HepG2 (cell line): ENCODE results near the gene PXK. TPM values are rescaled to one million over a fixed set of nuclear protein-coding genes. Genes with fewer than 3 reads are reported as not detected.

ENCODE experiments used
- ATAC-seq: fragments of 200-7000 bp; cut with Tn5 transposase; 3 replicates; pipeline ENCODE4 v1.9.1; 2020; ENCODE audit warnings: mild to moderate bottlenecking, moderate library complexity
- BruUV-seq: library from RNA; stranded (reverse); fragments of 400-500 nt; replicated peaks from 2 replicates; lab custom pipeline; 2021; lab: Mats Ljungman, UMichigan
- CTCF ChIA-PET: fragments of 300-600 bp; formaldehyde crosslinking; extraction: SDS; loops from one replicate; lab custom pipeline; 2021; ENCODE audit warnings: low total read pairs, inconsistent platforms, low intra/inter-chr PET ratio; lab: Yijun Ruan, JAX
- POLR2A ChIA-PET: fragments of 350-600 bp; sonication (Branson Sonifier 250); formaldehyde crosslinking; loops from one replicate; lab custom pipeline; 2020; ENCODE audit warnings: antibody characterized with exemption, inconsistent platforms; lab: Yijun Ruan, JAX
- DNase-seq: peaks from one replicate; pipeline ENCODE4 v3.0.0-alpha.2; 2015; ENCODE audit warnings: low spot score
- FAIRE-seq: peaks from 3 replicates; lab custom pipeline; 2011; peaks lifted over from hg19 to GRCh38; lab: Jason Lieb, UNC
- H2AFZ ChIP-seq: one replicate; pipeline ENCODE4 v1.6.1; 2011; ENCODE audit warnings: low read length, inconsistent platforms
- H3K27ac ChIP-seq: fragments of 300-600 bp; 3 replicates; pipeline ENCODE4 v1.8.0; 2011; ENCODE audit warnings: mixed run types, mild to moderate bottlenecking, mixed read lengths, low read length, inconsistent platforms; ENCODE audit not compliant: insufficient read depth; ENCODE audit errors: extremely low read length
- H3K27me3 ChIP-seq, 2 experiments: fragments of 200-600 bp in 1 of 2; 2 replicates in 1 of 2; 3 replicates in 1 of 2; pipeline versions ENCODE4 v1.6.0 to v1.8.0; 2011; ENCODE audit warnings: low read length in 2 of 2, mild to moderate bottlenecking in 2 of 2, moderate library complexity in 2 of 2, inconsistent platforms in 1 of 2; ENCODE audit not compliant: insufficient read depth in 2 of 2, control insufficient read depth in 1 of 2
- H3K36me3 ChIP-seq, 2 experiments: fragments of 200-600 bp in 1 of 2; replicated peaks in 1 of 2; 2 replicates in 1 of 2; 3 replicates in 1 of 2; pipeline versions ENCODE4 v1.5.1 to v1.8.0; 2011; ENCODE audit warnings: low read length in 2 of 2, inconsistent platforms in 1 of 2; ENCODE audit not compliant: insufficient read depth in 2 of 2, control insufficient read depth in 1 of 2
- H3K4me1 ChIP-seq: 2 replicates; pipeline ENCODE4 v1.5.1; 2012; ENCODE audit warnings: low read length, inconsistent platforms; ENCODE audit not compliant: insufficient read depth
- H3K4me2 ChIP-seq: 2 replicates; pipeline ENCODE4 v1.6.0; 2011; ENCODE audit warnings: low read depth, low read length, inconsistent platforms
- H3K4me3 ChIP-seq, 3 experiments: fragments of 200-600 bp in 1 of 3; sonication (generic), shearing (Covaris generic) in 1 of 3; replicated peaks in 1 of 3; 2 replicates each; pipeline ENCODE4 v1.5.1; 2011 to 2016; ENCODE audit warnings: low read length in 3 of 3, inconsistent platforms in 2 of 3, low read depth in 2 of 3, mild to moderate bottlenecking in 2 of 3, control low read depth in 1 of 3, mixed read lengths in 1 of 3; ENCODE audit not compliant: insufficient read depth in 1 of 3
- H3K79me2 ChIP-seq: one replicate; pipeline ENCODE4 v1.6.1; 2011; ENCODE audit warnings: low read length, inconsistent platforms; ENCODE audit not compliant: insufficient read depth
- H3K9ac ChIP-seq: 2 replicates; pipeline ENCODE4 v1.6.0; 2011; ENCODE audit warnings: mild to moderate bottlenecking, low read depth, low read length, inconsistent platforms; ENCODE audit not compliant: insufficient read depth
- H3K9me3 ChIP-seq: 2 replicates; pipeline ENCODE4 v1.5.1; 2012; ENCODE audit warnings: mild to moderate bottlenecking, low read length
- H4K20me1 ChIP-seq: 2 replicates; pipeline ENCODE4 v1.6.0; 2011; ENCODE audit warnings: inconsistent platforms, mild to moderate bottlenecking, low read length, moderate library complexity; ENCODE audit not compliant: insufficient read depth
- ADNP ChIP-seq: sonication (generic); formaldehyde crosslinking; IDR thresholded peaks from 2 replicates; pipeline ENCODE4 v1.4.0; 2020; ENCODE audit warnings: missing genetic modification reagents
- FOSL2 ChIP-seq: sonication (generic); formaldehyde crosslinking; IDR thresholded peaks from 2 replicates; pipeline ENCODE4 v1.4.0; 2020; ENCODE audit warnings: missing genetic modification reagents
- FOXJ3 ChIP-seq: sonication (generic); formaldehyde crosslinking; IDR thresholded peaks from 2 replicates; pipeline ENCODE4 v1.4.0; 2020; ENCODE audit warnings: missing genetic modification reagents, mild to moderate bottlenecking, borderline replicate concordance
- GPN1 ChIP-seq: sonication (generic); formaldehyde crosslinking; IDR thresholded peaks from 2 replicates; pipeline ENCODE4 v1.5.1; 2020; ENCODE audit warnings: missing genetic modification reagents, borderline replicate concordance
- HDAC6 ChIP-seq: fragments of 200-600 bp; sonication (generic); IDR thresholded peaks from 2 replicates; pipeline ENCODE4 v1.7.0; 2017; ENCODE audit warnings: mild to moderate bottlenecking, antibody characterized with exemption, low read length, low read depth
- HNF4A ChIP-seq: sonication (generic); formaldehyde crosslinking; IDR thresholded peaks from 2 replicates; pipeline ENCODE4 v1.4.0; 2020; ENCODE audit warnings: missing genetic modification reagents
- HNF4G ChIP-seq, 2 experiments: sonication (generic) in 1 of 2; formaldehyde crosslinking in 1 of 2; IDR thresholded peaks; 2 replicates each; pipeline versions ENCODE4 v1.4.0 to v1.6.1; 2011 to 2020; ENCODE audit warnings: borderline replicate concordance in 2 of 2, low read depth in 2 of 2, mild to moderate bottlenecking in 2 of 2, low read length in 1 of 2, missing genetic modification reagents in 1 of 2, moderate library complexity in 1 of 2
- MYNN ChIP-seq: sonication (generic); formaldehyde crosslinking; IDR thresholded peaks from 2 replicates; pipeline ENCODE4 v1.4.0; 2020; ENCODE audit warnings: mild to moderate bottlenecking, low read depth, missing genetic modification reagents
- PHF5A ChIP-seq: IDR thresholded peaks from one replicate; pipeline ENCODE4 v1.6.1; 2018; ENCODE audit warnings: low read depth, missing genetic modification reagents; ENCODE audit not compliant: unreplicated experiment
- ZFP90 ChIP-seq: sonication (generic); formaldehyde crosslinking; IDR thresholded peaks from 2 replicates; pipeline ENCODE4 v1.8.0; 2022; ENCODE audit warnings: missing genetic modification reagents, mild to moderate bottlenecking, inconsistent platforms, borderline replicate concordance
- ZKSCAN1 ChIP-seq: fragments of 150-350 bp; IDR thresholded peaks from 2 replicates; pipeline ENCODE4 v1.6.1; 2014; ENCODE audit warnings: low read length
- ZNF329 ChIP-seq: sonication (generic); formaldehyde crosslinking; IDR thresholded peaks from 2 replicates; pipeline ENCODE4 v1.9.0; 2021; ENCODE audit warnings: low read depth, mild to moderate bottlenecking, missing genetic modification reagents
- ZNF33B ChIP-seq: sonication (generic); formaldehyde crosslinking; IDR thresholded peaks from 2 replicates; pipeline ENCODE4 v1.5.1; 2020; ENCODE audit warnings: mild to moderate bottlenecking, missing genetic modification reagents
- ZNF629 ChIP-seq: sonication (generic); formaldehyde crosslinking; conservative IDR thresholded peaks from 2 replicates; pipeline ENCODE4 v1.5.0; 2020; ENCODE audit warnings: missing genetic modification reagents
- ZNF800 ChIP-seq: sonication (generic); formaldehyde crosslinking; IDR thresholded peaks from 2 replicates; pipeline ENCODE4 v1.4.0; 2020; ENCODE audit warnings: missing genetic modification reagents
- WGBS: methylation state at CpG from one replicate; pipeline ENCODE4 v1.1.6; 2017; ENCODE audit warnings: low lambda C conversion rate; 5-methylcytosine and 5-hydroxymethylcytosine counted together
- in situ Hi-C: cut with HindIII; loops from 2 replicates; pipeline ENCODE4 v1.10.0; 2017; ENCODE audit warnings: low pct_unique_long_range_greater_than_20kb; ENCODE audit not compliant: extremely low pct_ligation_motif_present
- intact Hi-C: fragments of 100-400 bp; cut with micrococcal nuclease; formaldehyde crosslinking; loops from one replicate; pipeline ENCODE4 v1.10.0; 2022; ENCODE audit not compliant: unreplicated experiment
- polyA plus RNA-seq, 8 experiments: library from polyadenylated mRNA; depleted of rRNA in 3 of 8; stranded (reverse) in 7 of 8; unstranded in 1 of 8; fragments of >200 nt; fragmentation: Illumina TruSeq in 4 of 8; extraction: Trizol in 4 of 8; gene quantifications; 2 replicates each; pipeline versions ENCODE4 v1.2.1 to v1.2.3, GENCODE V29; 2011 to 2016; ENCODE audit warnings: low read depth in 4 of 8, missing spikeins in 1 of 8, mixed read lengths in 1 of 8; ENCODE audit not compliant: insufficient read depth in 1 of 8
- total RNA-seq, 5 experiments: library from RNA; depleted of rRNA; stranded (reverse); fragments of >200 nt; fragmentation: Illumina TruSeq; extraction: Trizol; gene quantifications; 2 replicates each; pipeline ENCODE4 v1.2.3, GENCODE V29; 2016; ENCODE audit warnings: low read depth in 1 of 5

The PXK gene
- total and polyA plus RNA-seq, 2 of the 13 experiments (the other 11 are each of a cell fraction or from before 2014, with no cell fraction given), result 6.4 to 18.6 TPM

GRCh38 chr3:58417075-58417474 is 84.4 kb downstream of the PXK start:
- CTCF ChIA-PET, result no interaction called here
- no peak overlapping the region for H3K4me3 ChIP-seq
- H2AFZ ChIP-seq, result no peak overlapping the region
- POLR2A ChIA-PET, result interaction anchor here (1.3 to 2.1 kb wide), 2 partner anchors 16 to 111 kb away, joined by 3 to 6 read pairs; partner anchors contain the start of genes HTD2 and RPP14
- peaks cover 7 to 8% of the 10 kb centered on the region in 2 experiments; a peak in 4 of 5 replicates for H3K36me3 ChIP-seq
- no peak overlapping the region for H3K9ac ChIP-seq
- no peaks in the 10 kb centered on the region for H3K27me3 ChIP-seq
- H3K4me1 ChIP-seq, result peaks cover 24% of the 10 kb centered on the region
- FAIRE-seq (no peak), ATAC-seq (peak; percentile 41), DNase-seq (no peak)
- no peaks in the 10 kb centered on the region for H3K9me3 ChIP-seq
- no peak overlapping the region for H3K27ac ChIP-seq
- H3K79me2 ChIP-seq, result no peaks in the 10 kb centered on the region
- no TSS peak for BruUV-seq
- TF ChIP-seq MYNN, result no peak
- no peak for TF ChIP-seq ZNF329 (CRISPR knock-in tag)
- no peak for TF ChIP-seq ZKSCAN1
- TF ChIP-seq ADNP (CRISPR knock-in tag), result no peak
- TF ChIP-seq PHF5A (CRISPR knock-in tag), result no peak
- TF ChIP-seq HDAC6, result no peak
- in situ Hi-C loops (loop anchor here (10.0 kb wide), 1 partner anchor 232 kb away; no protein-coding TSS in a partner anchor), intact Hi-C loops (loop anchor here (5.0 kb wide), 1 partner anchor 230 kb away; no protein-coding TSS in a partner anchor)
- H4K20me1 ChIP-seq, result no peaks in the 10 kb centered on the region
- no CpG with 5 or more reads among the region's 2 CpGs for WGBS
- H3K4me2 ChIP-seq, result no peak overlapping the region

- 72% methylated on average over 6 of the region's 6 CpGs for WGBS
- intact Hi-C loops (loop anchor here (5.0 kb wide), 1 partner anchor 231 kb away; no protein-coding TSS in a partner anchor), in situ Hi-C loops (loop anchor here (10.0 kb wide), 1 partner anchor 233 kb away; no protein-coding TSS in a partner anchor)
- no peaks in the 10 kb centered on the region for H3K27me3 ChIP-seq
- no peak for DNase-seq
- no peak overlapping the region for H3K4me2 ChIP-seq
- H3K36me3 ChIP-seq, result peaks cover 5 to 8% of the 10 kb centered on the region in 2 experiments; a peak in 4 of 5 replicates
- no peak for TF ChIP-seq ZNF800 (CRISPR knock-in tag)
- TF ChIP-seq HNF4G (IDR thresholded peaks at IDR 0.05; ENCODE audit: borderline replicate concordance, low read depth, low read length), result 0 out of 2 replicates have a peak, but pooled peaks have one; percentile 7
- no peak for TF ChIP-seq HNF4G (CRISPR knock-in tag; IDR thresholded peaks at IDR 0.05; ENCODE audit: borderline replicate concordance, low read depth)
- peak; percentile 85 for TF ChIP-seq ZNF629 (CRISPR knock-in tag)
- 0 out of 2 replicates have a peak, but pooled peaks have one; percentile 42 for TF ChIP-seq ZNF33B
- TF ChIP-seq FOSL2 (CRISPR knock-in tag), result no peak
- TF ChIP-seq FOXJ3 (CRISPR knock-in tag), result 0 out of 2 replicates have a peak, but pooled peaks have one; percentile 29
- 0 out of 2 replicates have a peak, but pooled peaks have one; percentile 27 for TF ChIP-seq ZFP90
- TF ChIP-seq HNF4A (CRISPR knock-in tag), result peak; percentile 60
- no peak for TF ChIP-seq GPN1 (CRISPR knock-in tag)
- peaks cover 36% of the 10 kb centered on the region for H3K4me1 ChIP-seq
- no peaks in the 10 kb centered on the region for H4K20me1 ChIP-seq
- no peak overlapping the region for H2AFZ ChIP-seq
- no peak overlapping the region for H3K27ac ChIP-seq
- no peak overlapping the region for H3K4me3 ChIP-seq
- H3K9ac ChIP-seq, result no peak overlapping the region
- ChIA-PET CTCF (no interaction called here), POLR2A (interaction anchor here (2.1 kb wide), 1 partner anchor 112 kb away, joined by 6 read pairs; the partner anchor contains the start of genes HTD2 and RPP14)
- no peaks in the 10 kb centered on the region for H3K79me2 ChIP-seq
- peak; percentile 9; the same call in 2 of the 3 replicates for ATAC-seq
- peak; percentile 48 for FAIRE-seq
- no peaks in the 10 kb centered on the region for H3K9me3 ChIP-seq
- no TSS peak for BruUV-seq
These were observed 85.5 kb downstream of the PXK start for GRCh38 chr3:58418227-58418626.
